H1 (cell line): ENCODE data around the gene RCAN3. TPM values are rescaled to one million over a fixed set of nuclear protein-coding genes. Genes with fewer than 3 reads are reported as not detected.
"Not testable (repeated sequence)": the region's sequence is repeated elsewhere in the genome, so short reads cannot be mapped to it uniquely, and the experiment has no call there.

ENCODE experiments used
- CTCF ChIA-PET: fragments of 300-600 bp; sonication (Branson Sonifier 250); formaldehyde crosslinking; loops from one replicate; lab custom pipeline; 2021; ENCODE audit not compliant: partially characterized antibody; lab: Charles Lee
- POLR2A ChIA-PET: fragments of 300-600 bp; sonication (Branson Sonifier 250); formaldehyde crosslinking; loops from one replicate; lab custom pipeline; 2021; ENCODE audit warnings: inconsistent platforms; ENCODE audit not compliant: partially characterized antibody; lab: Charles Lee
- DNase-seq, 2 experiments: peaks; one replicate each; pipeline versions ENCODE4 v3.0.0 to v3.0.0-alpha.2; 2010 to 2022; ENCODE audit warnings: low spot score in 2 of 2, low read depth in 1 of 2, mixed read lengths in 1 of 2
- FAIRE-seq: peaks from 2 replicates; lab custom pipeline; 2011; peaks lifted over from hg19 to GRCh38; lab: Jason Lieb, UNC
- H2AFZ ChIP-seq: 2 replicates; pipeline ENCODE4 v1.8.1; 2012; ENCODE audit warnings: low read length, inconsistent platforms
- H2AK5ac ChIP-seq: 2 replicates; pipeline ENCODE4 v1.6.1; 2013; ENCODE audit warnings: low read depth, low read length
- H2BK120ac ChIP-seq: replicated peaks from 2 replicates; pipeline ENCODE3; 2013; ENCODE audit warnings: low read depth, low read length, inconsistent platforms
- H2BK12ac ChIP-seq: 2 replicates; pipeline ENCODE4 v1.6.1; 2013; ENCODE audit warnings: low read depth, low read length
- H2BK15ac ChIP-seq: 2 replicates; pipeline ENCODE4 v1.6.1; 2013; ENCODE audit warnings: low read length
- H2BK20ac ChIP-seq: 2 replicates; pipeline ENCODE4 v1.6.1; 2013; ENCODE audit warnings: low read length
- H2BK5ac ChIP-seq: 2 replicates; pipeline ENCODE4 v1.6.1; 2013; ENCODE audit warnings: low read depth, low read length
- H3K14ac ChIP-seq: 2 replicates; pipeline ENCODE4 v1.6.1; 2013; ENCODE audit warnings: inconsistent platforms; ENCODE audit not compliant: insufficient read length
- H3K18ac ChIP-seq: 2 replicates; pipeline ENCODE4 v1.6.1; 2013; ENCODE audit warnings: low read length; ENCODE audit errors: extremely low read depth
- H3K23ac ChIP-seq: 2 replicates; pipeline ENCODE4 v1.6.1; 2013; ENCODE audit warnings: inconsistent platforms; ENCODE audit not compliant: insufficient read length
- H3K23me2 ChIP-seq: 2 replicates; pipeline ENCODE4 v1.6.1; 2013; ENCODE audit warnings: low read depth, low read length
- H3K27ac ChIP-seq: 2 replicates; pipeline ENCODE4 v1.6.1; 2011; ENCODE audit warnings: low read depth, low read length, inconsistent platforms
- H3K27me3 ChIP-seq, 4 experiments: replicated peaks in 1 of 4; 1 replicate in 1 of 4; 2 replicates in 3 of 4; pipeline versions ENCODE4 v1.6.1 to v1.8.1; 2011 to 2013; ENCODE audit warnings: low read length in 3 of 4, mild to moderate bottlenecking in 3 of 4, inconsistent platforms in 2 of 4, mixed read lengths in 2 of 4, moderate library complexity in 1 of 4; ENCODE audit not compliant: control insufficient read depth in 3 of 4, insufficient read depth in 3 of 4; ENCODE audit errors: extremely low read depth in 1 of 4
- H3K36me3 ChIP-seq, 4 experiments: 2 replicates each; pipeline versions ENCODE4 v1.6.1 to v1.8.1; 2011 to 2013; ENCODE audit warnings: mild to moderate bottlenecking in 4 of 4, low read length in 3 of 4, moderate library complexity in 2 of 4, control low read depth in 1 of 4, inconsistent platforms in 1 of 4; ENCODE audit not compliant: insufficient read depth in 4 of 4, control insufficient read depth in 2 of 4
- H3K4ac ChIP-seq: replicated peaks from 2 replicates; pipeline ENCODE3; 2013; ENCODE audit warnings: low read length, low read depth, mixed read lengths, inconsistent platforms; ENCODE audit not compliant: insufficient read length
- H3K4me1 ChIP-seq, 4 experiments: replicated peaks in 1 of 4; 1 replicate in 1 of 4; 2 replicates in 3 of 4; pipeline versions ENCODE4 v1.6.1 to v1.8.1; 2011 to 2013; ENCODE audit warnings: low read length in 3 of 4, inconsistent platforms in 2 of 4, mixed read lengths in 1 of 4; ENCODE audit not compliant: insufficient read depth in 4 of 4, control insufficient read depth in 3 of 4
- H3K4me2 ChIP-seq, 2 experiments: 2 replicates each; pipeline versions ENCODE4 v1.6.1 to v1.8.1; 2011 to 2013; ENCODE audit warnings: low read depth in 2 of 2, low read length in 2 of 2, control low read depth in 1 of 2, inconsistent platforms in 1 of 2, mild to moderate bottlenecking in 1 of 2; ENCODE audit not compliant: insufficient read depth in 1 of 2
- H3K4me3 ChIP-seq, 4 experiments: fragments of 200-600, 300-600 bp in 1 of 4; sonication (generic), shearing (Covaris generic), sonication (Bioruptor Twin) in 1 of 4; 2 replicates each; pipeline versions ENCODE4 v1.5.1 to v1.8.1; 2011 to 2016; ENCODE audit warnings: low read length in 4 of 4, low read depth in 3 of 4, control low read depth in 2 of 4, inconsistent platforms in 2 of 4, mild to moderate bottlenecking in 2 of 4, mixed read lengths in 1 of 4, moderate library complexity in 1 of 4; ENCODE audit not compliant: insufficient read depth in 2 of 4; ENCODE audit errors: extremely low read depth in 1 of 4
- H3K56ac ChIP-seq: replicated peaks from 2 replicates; pipeline ENCODE3; 2013; ENCODE audit warnings: low read depth, mild to moderate bottlenecking, mixed read lengths, low read length, inconsistent platforms; ENCODE audit not compliant: insufficient read length
- H3K79me1 ChIP-seq: 2 replicates; pipeline ENCODE4 v1.6.1; 2013; ENCODE audit warnings: low read depth, low read length, control low read depth
- H3K79me2 ChIP-seq, 2 experiments: 2 replicates each; pipeline versions ENCODE4 v1.6.1 to v1.8.1; 2012 to 2013; ENCODE audit warnings: low read length in 2 of 2, mild to moderate bottlenecking in 2 of 2, inconsistent platforms in 1 of 2; ENCODE audit not compliant: insufficient read depth in 2 of 2, control insufficient read depth in 1 of 2
- H3K9ac ChIP-seq, 4 experiments: replicated peaks in 1 of 4; 1 replicate in 1 of 4; 2 replicates in 3 of 4; pipeline versions ENCODE4 v1.6.1 to v1.8.1; 2011 to 2013; ENCODE audit warnings: low read depth in 3 of 4, low read length in 3 of 4, control low read depth in 2 of 4, mild to moderate bottlenecking in 2 of 4, moderate library complexity in 2 of 4, inconsistent platforms in 1 of 4; ENCODE audit errors: extremely low read depth in 1 of 4
- H3K9me3 ChIP-seq, 2 experiments: 2 replicates each; pipeline versions ENCODE4 v1.6.1 to v1.8.1; 2012 to 2013; ENCODE audit warnings: mild to moderate bottlenecking in 2 of 2, moderate library complexity in 2 of 2, control low read depth in 1 of 2, inconsistent platforms in 1 of 2, low read depth in 1 of 2, low read length in 1 of 2, mixed read lengths in 1 of 2; ENCODE audit not compliant: insufficient read depth in 2 of 2
- H4K20me1 ChIP-seq, 2 experiments: replicated peaks in 1 of 2; 2 replicates each; pipeline versions ENCODE3 to v1.8.1; 2011 to 2013; ENCODE audit warnings: inconsistent platforms in 2 of 2, low read length in 2 of 2, mild to moderate bottlenecking in 1 of 2; ENCODE audit not compliant: insufficient read depth in 2 of 2, control insufficient read depth in 1 of 2
- H4K5ac ChIP-seq: 2 replicates; pipeline ENCODE4 v1.6.1; 2013; ENCODE audit warnings: low read length, low read depth, mixed read lengths, inconsistent platforms; ENCODE audit not compliant: insufficient read length
- H4K8ac ChIP-seq: 2 replicates; pipeline ENCODE4 v1.8.0; 2013; ENCODE audit warnings: mild to moderate bottlenecking, moderate library complexity, low read length, inconsistent platforms; ENCODE audit not compliant: insufficient read depth; ENCODE audit errors: extremely low read depth
- H4K91ac ChIP-seq: replicated peaks from 2 replicates; pipeline ENCODE3; 2013; ENCODE audit warnings: low read length, mixed read lengths, inconsistent platforms; ENCODE audit not compliant: insufficient read length
- HDAC6 ChIP-seq: IDR thresholded peaks from one replicate; pipeline ENCODE4 v1.7.1; 2012; ENCODE audit warnings: low read depth, mild to moderate bottlenecking, inconsistent platforms, low read length, moderate library complexity
- PHF8 ChIP-seq: fragments of 200-600 bp; sonication (generic); conservative IDR thresholded peaks from 2 replicates; pipeline ENCODE4 v1.7.1; 2012; ENCODE audit warnings: low read depth, mild to moderate bottlenecking, inconsistent platforms, low read length, moderate library complexity
- WGBS, 2 experiments: shearing (Covaris generic) in 1 of 2; methylation state at CpG; one replicate each; pipeline versions ENCODE4 v1.1.6 to v1.1.7; 2013 to 2015; ENCODE audit warnings: low lambda C conversion rate in 2 of 2, mixed read lengths in 2 of 2, inconsistent platforms in 1 of 2, low coverage in 1 of 2, missing lambda C conversion rate in 1 of 2; ENCODE audit not compliant: insufficient replicate concordance in 2 of 2, insufficient coverage in 1 of 2, insufficient read length in 1 of 2; ENCODE audit errors: extremely low coverage in 1 of 2, missing lambda C conversion rate in 1 of 2; 5-methylcytosine and 5-hydroxymethylcytosine counted together
- polyA plus RNA-seq, 7 experiments: library from polyadenylated mRNA; depleted of rRNA in 3 of 7; stranded (reverse) in 5 of 7; unstranded in 2 of 7; fragments of >200 nt in 5 of 7; fragments of 200-250 nt in 2 of 7; gene quantifications; 1 replicate in 5 of 7; 2 replicates in 1 of 7; 4 replicates in 1 of 7; pipeline versions ENCODE4 v1.2.1 to v1.2.3, GENCODE V29; 2011 to 2013; ENCODE audit warnings: missing spikeins in 2 of 7, mixed read lengths in 2 of 7
- total RNA-seq: library from RNA; stranded (reverse); fragmentation: NEBNext Ultra II Directional; extraction: Animal tissue kit (Norgen Biotek cat#: 25700); gene quantifications from 2 replicates; pipeline ENCODE4 v1.2.1, GENCODE V29; 2021

Gene RCAN3
- total and polyA plus RNA-seq, 2 of the 8 experiments (the other 6 are each of a cell fraction or from before 2014, with no cell fraction given) = 5.6 to 16.6 TPM

DNA sequence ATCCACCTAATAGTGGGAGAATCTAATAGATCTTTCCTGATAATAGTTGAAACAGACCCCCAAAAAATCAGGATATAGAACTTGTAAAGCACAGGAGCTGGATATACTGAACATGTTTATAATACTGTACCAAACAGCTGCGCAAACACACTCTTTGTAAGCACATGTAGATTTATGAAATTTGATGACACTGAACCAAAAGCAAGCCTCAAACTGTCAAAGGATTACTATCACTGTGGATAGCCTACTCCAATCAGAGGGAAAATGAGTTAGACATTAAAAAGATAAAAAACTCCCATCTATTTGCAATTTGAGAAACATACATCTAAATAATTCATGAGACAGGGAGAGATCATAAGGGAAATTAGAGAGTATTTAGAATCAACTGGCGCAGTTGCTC is 26.1 kb downstream of the RCAN3 start (continued):
- TF ChIP-seq HDAC6 = no peak
- TF ChIP-seq PHF8 = no peak
- TF ChIP-seq, all 59 proteins: peak for 0

DNA sequence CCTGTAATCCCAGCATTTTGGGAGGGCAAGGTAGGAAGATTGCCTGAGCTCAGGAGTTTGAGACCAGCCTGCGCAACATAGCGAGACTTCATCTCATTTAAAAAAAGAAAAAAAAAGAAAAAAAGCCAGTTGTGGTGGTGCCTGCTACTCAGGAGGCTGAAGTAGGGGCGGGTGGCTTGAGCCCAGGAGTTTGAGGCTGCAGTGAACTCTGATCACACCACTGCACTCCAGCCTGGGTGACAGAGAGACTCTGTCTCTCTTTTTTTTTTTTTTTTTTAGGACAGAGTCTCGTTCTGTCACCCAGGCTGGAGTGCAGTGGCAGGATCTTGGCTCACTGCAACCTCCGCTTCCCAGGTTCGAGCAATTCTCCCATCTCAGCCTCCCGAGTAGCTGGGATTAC is 26.7 kb downstream of the RCAN3 start:
- POLR2A ChIA-PET, H2BK120ac ChIP-seq, H3K4ac ChIP-seq, H3K14ac ChIP-seq, H3K27me3 ChIP-seq, H3K27ac ChIP-seq, H3K4me3 ChIP-seq, FAIRE-seq, DNase-seq, H3K4me1 ChIP-seq, H3K4me2 ChIP-seq, H3K36me3 ChIP-seq, H3K18ac ChIP-seq, H4K8ac ChIP-seq, H3K79me2 ChIP-seq, H2AFZ ChIP-seq, H4K5ac ChIP-seq, H2BK5ac ChIP-seq, H2BK15ac ChIP-seq, H3K9me3 ChIP-seq, H3K23ac ChIP-seq, H4K20me1 ChIP-seq, H3K23me2 ChIP-seq, H2AK5ac ChIP-seq, H2BK12ac ChIP-seq, H4K91ac ChIP-seq, H3K56ac ChIP-seq, H3K9ac ChIP-seq, H2BK20ac ChIP-seq, H3K79me1 ChIP-seq: not testable (repeated sequence)
- 98% methylated on average over 6 of the region's 7 CpGs; no CpG with 5 or more reads in 1 of the 2 experiments for WGBS, 2 experiments
- CTCF ChIA-PET = interaction anchor here (0.7 to 7.8 kb wide), 5 partner anchors 9 to 565 kb away, joined by 3 to 85 read pairs (median 3); no protein-coding TSS in a partner anchor
